Lower leg skin (tissue), 3 donors: ENCODE data around the gene ANTXR1.

ENCODE experiments used
- POLR2A ChIP-seq, 2 donors: fragments of 450-650 bp; IDR thresholded peaks; one replicate each; pipeline ENCODE4 v1.6.1; 2016 to 2017; ENCODE audit warnings: antibody characterized with exemption in 2 of 2, mild to moderate bottlenecking in 1 of 2, moderate library complexity in 1 of 2
- TF ChIP-seq, protein P1 (sequence below), 3 donors: fragments of 450-650 bp; IDR thresholded peaks; one replicate each; pipeline ENCODE4 v1.5.1; 2016; ENCODE audit warnings: antibody characterized with exemption in 3 of 3, mild to moderate bottlenecking in 3 of 3, moderate library complexity in 2 of 3

DNA sequence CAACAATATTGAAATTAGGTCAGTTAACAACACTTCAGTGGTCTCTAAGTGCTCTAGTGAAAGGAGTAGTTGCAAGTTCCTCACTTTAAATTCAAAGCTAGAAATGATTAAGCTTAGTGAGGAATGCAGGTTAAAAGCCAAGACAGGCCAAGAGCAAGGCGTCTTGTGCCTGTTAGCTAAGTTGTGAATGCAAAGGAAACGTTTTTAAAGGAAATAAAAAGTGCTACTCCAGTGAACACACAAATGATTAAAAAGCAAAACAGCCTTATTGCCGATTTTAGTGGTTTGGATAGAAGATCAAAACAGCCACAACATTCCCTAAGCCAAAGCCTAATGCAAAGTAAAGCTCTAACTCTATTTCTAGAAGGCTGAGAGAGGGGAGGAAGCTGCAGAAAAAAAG, 44.7 kb downstream of the ANTXR1 start:
- TF ChIP-seq, protein P1, sequence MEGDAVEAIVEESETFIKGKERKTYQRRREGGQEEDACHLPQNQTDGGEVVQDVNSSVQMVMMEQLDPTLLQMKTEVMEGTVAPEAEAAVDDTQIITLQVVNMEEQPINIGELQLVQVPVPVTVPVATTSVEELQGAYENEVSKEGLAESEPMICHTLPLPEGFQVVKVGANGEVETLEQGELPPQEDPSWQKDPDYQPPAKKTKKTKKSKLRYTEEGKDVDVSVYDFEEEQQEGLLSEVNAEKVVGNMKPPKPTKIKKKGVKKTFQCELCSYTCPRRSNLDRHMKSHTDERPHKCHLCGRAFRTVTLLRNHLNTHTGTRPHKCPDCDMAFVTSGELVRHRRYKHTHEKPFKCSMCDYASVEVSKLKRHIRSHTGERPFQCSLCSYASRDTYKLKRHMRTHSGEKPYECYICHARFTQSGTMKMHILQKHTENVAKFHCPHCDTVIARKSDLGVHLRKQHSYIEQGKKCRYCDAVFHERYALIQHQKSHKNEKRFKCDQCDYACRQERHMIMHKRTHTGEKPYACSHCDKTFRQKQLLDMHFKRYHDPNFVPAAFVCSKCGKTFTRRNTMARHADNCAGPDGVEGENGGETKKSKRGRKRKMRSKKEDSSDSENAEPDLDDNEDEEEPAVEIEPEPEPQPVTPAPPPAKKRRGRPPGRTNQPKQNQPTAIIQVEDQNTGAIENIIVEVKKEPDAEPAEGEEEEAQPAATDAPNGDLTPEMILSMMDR (IDR thresholded peaks at IDR 0.05): no peak
- TF ChIP-seq POLR2A (IDR thresholded peaks at IDR 0.05): no peak
